ENCODE results near the gene MB. TPM values are rescaled to one million over a fixed set of nuclear protein-coding genes. Genes with fewer than 3 reads are reported as not detected.

Gene MB
- total RNA-seq, 1 donor: not detected

- DNase-seq (ENCODE audit: low read depth): peak; percentile 83
- no peak overlapping the region for H3K4me3 ChIP-seq (ENCODE audit: low read depth, low read length)
- TF ChIP-seq CTCF (IDR thresholded peaks at IDR 0.05; ENCODE audit: insufficient read depth, low read length): no peak
Measured at GRCh38 chr22:35589071-35589755, 27.9 kb downstream of the MB start.

DNA sequence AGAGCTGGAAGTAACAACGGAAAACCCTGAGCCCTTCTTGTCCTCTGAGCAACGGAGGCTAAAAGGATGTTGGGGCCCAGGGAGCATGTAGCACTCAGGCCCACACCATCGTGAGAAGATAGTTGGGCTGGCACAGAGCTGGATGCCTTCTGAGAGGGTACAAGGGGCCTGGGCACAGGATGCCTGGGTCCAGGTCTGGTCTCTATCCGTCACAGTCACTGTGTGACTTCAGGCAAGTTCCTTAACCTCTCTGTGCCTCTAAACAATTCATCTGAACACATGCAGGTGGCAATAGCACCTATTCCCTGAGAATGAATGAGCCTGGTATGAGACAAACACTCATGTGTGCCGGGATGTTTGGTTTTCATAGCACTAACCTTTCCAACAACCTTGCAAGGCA, 29.2 kb downstream of the MB start:
- DNase-seq (ENCODE audit: low read depth): no peak
- TF ChIP-seq CTCF (IDR thresholded peaks at IDR 0.05; ENCODE audit: insufficient read depth, low read length): no peak
- no peak overlapping the region for H3K4me3 ChIP-seq (ENCODE audit: low read depth, low read length)

GRCh38 chr22:35587447-35587870, 29.7 kb downstream of the MB start:
- TF ChIP-seq CTCF (IDR thresholded peaks at IDR 0.05; ENCODE audit: insufficient read depth, low read length): no peak
- no peak overlapping the region for H3K4me3 ChIP-seq (ENCODE audit: low read depth, low read length)
- no peak for DNase-seq (ENCODE audit: low read depth)

- TF ChIP-seq CTCF (IDR thresholded peaks at IDR 0.05; ENCODE audit: insufficient read depth, low read length): no peak
- no peak overlapping the region for H3K4me3 ChIP-seq (ENCODE audit: low read depth, low read length)
- DNase-seq (ENCODE audit: low read depth): no peak
Measured at GRCh38 chr22:35586771-35587170, 30.4 kb downstream of the MB start.

DNA sequence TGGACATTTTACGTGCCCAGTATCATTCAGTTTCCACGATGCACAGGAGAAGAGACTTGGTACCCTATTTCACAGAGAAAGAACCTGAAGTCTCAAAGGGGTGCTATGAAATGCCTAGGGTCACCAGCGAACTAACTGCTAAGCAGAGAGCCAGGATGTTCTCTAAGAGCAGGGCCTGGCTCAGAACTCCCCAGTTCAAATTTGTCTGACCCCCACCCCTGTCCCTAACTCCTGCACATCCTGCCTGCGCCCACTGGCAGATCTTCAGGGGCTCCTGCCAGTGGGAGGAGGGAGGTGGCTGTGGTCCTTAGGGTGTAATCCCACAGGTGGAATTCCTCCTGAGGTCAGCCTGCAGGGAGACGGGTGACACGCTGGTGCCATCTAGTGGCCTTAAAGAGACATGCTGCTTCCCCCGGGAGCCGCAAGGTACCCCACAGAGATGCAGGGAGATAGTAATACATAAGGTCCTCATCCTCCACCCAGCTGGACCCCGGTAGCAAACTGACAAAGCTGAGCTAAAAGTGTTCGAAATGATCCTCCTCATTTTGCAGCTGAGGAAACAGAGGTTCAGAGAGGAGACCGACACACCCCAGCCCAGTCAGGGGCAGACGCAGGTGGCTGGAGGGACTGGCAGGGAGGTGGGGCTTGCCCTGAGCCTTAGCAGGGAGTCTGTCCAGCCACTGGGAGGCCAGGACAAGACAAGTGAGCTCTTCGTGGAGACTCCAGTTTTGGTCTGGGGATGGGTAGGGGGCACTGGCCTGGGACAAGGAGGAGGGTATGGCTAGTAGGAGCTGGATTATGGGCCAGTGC, 34.1 kb downstream of the MB start:
- H3K4me3 ChIP-seq (ENCODE audit: low read depth, low read length): no peak overlapping the region
- peak; percentile 94 for TF ChIP-seq CTCF (IDR thresholded peaks at IDR 0.05; ENCODE audit: insufficient read depth, low read length)
- DNase-seq (ENCODE audit: low read depth): peak; percentile 72

- H3K4me3 ChIP-seq (ENCODE audit: low read depth, low read length): no peak overlapping the region
- no peak for TF ChIP-seq CTCF (IDR thresholded peaks at IDR 0.05; ENCODE audit: insufficient read depth, low read length)
- DNase-seq (ENCODE audit: low read depth): no peak
Measured at GRCh38 chr22:35582218-35582860, 34.8 kb downstream of the MB start.
